HepG2 (cell line): ENCODE measurements around the gene SNAPC4. TPM values are rescaled to one million over a fixed set of nuclear protein-coding genes. Genes with fewer than 3 reads are reported as not detected.

Source experiments
- ARHGAP35 ChIP-seq: sonication (generic); formaldehyde crosslinking; IDR thresholded peaks from 2 replicates; pipeline ENCODE4 v1.9.0; 2022; ENCODE audit warnings: mild to moderate bottlenecking, inconsistent platforms, moderate library complexity, missing genetic modification reagents, borderline replicate concordance
- FOXK2 ChIP-seq: fragments of 450-650 bp; IDR thresholded peaks from 2 replicates; pipeline ENCODE4 v1.6.1; 2016
- JUND ChIP-seq: sonication (generic); formaldehyde crosslinking; IDR thresholded peaks from 2 replicates; pipeline ENCODE4 v1.8.0; 2022; ENCODE audit warnings: mild to moderate bottlenecking, missing genetic modification reagents
- NAIF1 ChIP-seq: sonication (generic); formaldehyde crosslinking; IDR thresholded peaks from 2 replicates; pipeline ENCODE4 v1.5.0; 2020; ENCODE audit warnings: mild to moderate bottlenecking, missing genetic modification reagents, borderline replicate concordance
- NFYB ChIP-seq: sonication (generic); formaldehyde crosslinking; IDR thresholded peaks from 2 replicates; pipeline ENCODE4 v1.4.0; 2020; ENCODE audit warnings: missing genetic modification reagents
- NR1H2 ChIP-seq: sonication (generic); formaldehyde crosslinking; IDR thresholded peaks from 2 replicates; pipeline ENCODE4 v1.8.1; 2022; ENCODE audit warnings: low read depth, missing genetic modification reagents, borderline replicate concordance
- NR2F1 ChIP-seq, 2 experiments: fragments of 450-650 bp in 1 of 2; formaldehyde crosslinking in 1 of 2; IDR thresholded peaks; 2 replicates each; pipeline versions ENCODE4 v1.5.0 to v1.6.1; 2016 to 2020; ENCODE audit warnings: mild to moderate bottlenecking in 1 of 2, missing compliant biosample characterization in 1 of 2, missing genetic modification reagents in 1 of 2, moderate library complexity in 1 of 2
- PHF5A ChIP-seq: IDR thresholded peaks from one replicate; pipeline ENCODE4 v1.6.1; 2018; ENCODE audit warnings: low read depth, missing genetic modification reagents; ENCODE audit not compliant: unreplicated experiment
- RELA ChIP-seq: sonication (generic); formaldehyde crosslinking; IDR thresholded peaks from 2 replicates; pipeline ENCODE4 v1.4.0; 2020; ENCODE audit warnings: missing genetic modification reagents
- SMARCC2 ChIP-seq: fragments of 450-650 bp; IDR thresholded peaks from 2 replicates; pipeline ENCODE4 v1.6.1; 2017; ENCODE audit warnings: antibody characterized with exemption, mild to moderate bottlenecking
- ZBTB34 ChIP-seq: sonication (generic); formaldehyde crosslinking; IDR thresholded peaks from 2 replicates; pipeline ENCODE4 v1.8.0; 2022; ENCODE audit warnings: mild to moderate bottlenecking, missing genetic modification reagents
- ZBTB7A ChIP-seq: sonication (generic); formaldehyde crosslinking; IDR thresholded peaks from 2 replicates; pipeline ENCODE4 v1.8.0; 2022; ENCODE audit warnings: mild to moderate bottlenecking, missing genetic modification reagents
- ZMYM3 ChIP-seq: sonication (generic); formaldehyde crosslinking; IDR thresholded peaks from 2 replicates; pipeline ENCODE4 v1.5.1; 2020; ENCODE audit warnings: mild to moderate bottlenecking, missing genetic modification reagents
- ZMYM4 ChIP-seq: sonication (generic); formaldehyde crosslinking; IDR thresholded peaks from 2 replicates; pipeline ENCODE4 v1.8.1; 2023; ENCODE audit warnings: mild to moderate bottlenecking, missing genetic modification reagents
- ZNF724P ChIP-seq: sonication (generic); formaldehyde crosslinking; IDR thresholded peaks from 2 replicates; pipeline ENCODE4 v1.8.0; 2022; ENCODE audit warnings: missing genetic modification reagents, borderline replicate concordance
- ZNF780A ChIP-seq: sonication (generic); formaldehyde crosslinking; IDR thresholded peaks from 2 replicates; pipeline ENCODE4 v1.8.0; 2022; ENCODE audit warnings: mild to moderate bottlenecking, missing genetic modification reagents, moderate library complexity
- ZNF839 ChIP-seq: sonication (generic); formaldehyde crosslinking; IDR thresholded peaks from 2 replicates; pipeline ENCODE4 v1.4.0; 2020; ENCODE audit warnings: missing genetic modification reagents, mild to moderate bottlenecking, borderline replicate concordance
- polyA plus RNA-seq, 8 experiments: library from polyadenylated mRNA; depleted of rRNA in 3 of 8; stranded (reverse) in 7 of 8; unstranded in 1 of 8; fragments of >200 nt; fragmentation: Illumina TruSeq in 4 of 8; extraction: Trizol in 4 of 8; gene quantifications; 2 replicates each; pipeline versions ENCODE4 v1.2.1 to v1.2.3, GENCODE V29; 2011 to 2016; ENCODE audit warnings: low read depth in 4 of 8, missing spikeins in 1 of 8, mixed read lengths in 1 of 8; ENCODE audit not compliant: insufficient read depth in 1 of 8
- total RNA-seq, 5 experiments: library from RNA; depleted of rRNA; stranded (reverse); fragments of >200 nt; fragmentation: Illumina TruSeq; extraction: Trizol; gene quantifications; 2 replicates each; pipeline ENCODE4 v1.2.3, GENCODE V29; 2016; ENCODE audit warnings: low read depth in 1 of 5
- TF ChIP-seq, protein P1 (sequence below): sonication (generic); formaldehyde crosslinking; IDR thresholded peaks from 2 replicates; pipeline ENCODE4 v1.5.0; 2020; ENCODE audit warnings: mild to moderate bottlenecking, missing genetic modification reagents, borderline replicate concordance

SNAPC4 gene
- total and polyA plus RNA-seq, 2 of the 13 experiments (the other 11 are each of a cell fraction or from before 2014, with no cell fraction given), result 2.0 to 6.0 TPM

- TF ChIP-seq NR2F1 (CRISPR knock-in tag; IDR thresholded peaks at IDR 0.05) (no peak), SMARCC2 (no peak), ARHGAP35 (peak; percentile 67; the same call in 1 of the 2 replicates), RELA (CRISPR knock-in tag) (no peak), NR1H2 (CRISPR knock-in tag) (no peak), ZBTB7A (0 out of 2 replicates have a peak, but pooled peaks have one; percentile 45), NAIF1 (CRISPR knock-in tag) (no peak), ZNF780A (CRISPR knock-in tag) (peak; percentile 93; the same call in 1 of the 2 replicates), ZMYM3 (CRISPR knock-in tag) (no peak), ZNF839 (CRISPR knock-in tag) (no peak), ZBTB34 (0 out of 2 replicates have a peak, but pooled peaks have one; percentile 54), ZMYM4 (CRISPR knock-in tag) (peak; percentile 69; the same call in 1 of the 2 replicates), FOXK2 (no peak), JUND (CRISPR knock-in tag) (0 out of 2 replicates have a peak, but pooled peaks have one; percentile 73), ZNF724P (CRISPR knock-in tag) (peak; percentile 93), PHF5A (CRISPR knock-in tag) (no peak), NFYB (CRISPR knock-in tag) (no peak)
- TF ChIP-seq, protein P1, sequence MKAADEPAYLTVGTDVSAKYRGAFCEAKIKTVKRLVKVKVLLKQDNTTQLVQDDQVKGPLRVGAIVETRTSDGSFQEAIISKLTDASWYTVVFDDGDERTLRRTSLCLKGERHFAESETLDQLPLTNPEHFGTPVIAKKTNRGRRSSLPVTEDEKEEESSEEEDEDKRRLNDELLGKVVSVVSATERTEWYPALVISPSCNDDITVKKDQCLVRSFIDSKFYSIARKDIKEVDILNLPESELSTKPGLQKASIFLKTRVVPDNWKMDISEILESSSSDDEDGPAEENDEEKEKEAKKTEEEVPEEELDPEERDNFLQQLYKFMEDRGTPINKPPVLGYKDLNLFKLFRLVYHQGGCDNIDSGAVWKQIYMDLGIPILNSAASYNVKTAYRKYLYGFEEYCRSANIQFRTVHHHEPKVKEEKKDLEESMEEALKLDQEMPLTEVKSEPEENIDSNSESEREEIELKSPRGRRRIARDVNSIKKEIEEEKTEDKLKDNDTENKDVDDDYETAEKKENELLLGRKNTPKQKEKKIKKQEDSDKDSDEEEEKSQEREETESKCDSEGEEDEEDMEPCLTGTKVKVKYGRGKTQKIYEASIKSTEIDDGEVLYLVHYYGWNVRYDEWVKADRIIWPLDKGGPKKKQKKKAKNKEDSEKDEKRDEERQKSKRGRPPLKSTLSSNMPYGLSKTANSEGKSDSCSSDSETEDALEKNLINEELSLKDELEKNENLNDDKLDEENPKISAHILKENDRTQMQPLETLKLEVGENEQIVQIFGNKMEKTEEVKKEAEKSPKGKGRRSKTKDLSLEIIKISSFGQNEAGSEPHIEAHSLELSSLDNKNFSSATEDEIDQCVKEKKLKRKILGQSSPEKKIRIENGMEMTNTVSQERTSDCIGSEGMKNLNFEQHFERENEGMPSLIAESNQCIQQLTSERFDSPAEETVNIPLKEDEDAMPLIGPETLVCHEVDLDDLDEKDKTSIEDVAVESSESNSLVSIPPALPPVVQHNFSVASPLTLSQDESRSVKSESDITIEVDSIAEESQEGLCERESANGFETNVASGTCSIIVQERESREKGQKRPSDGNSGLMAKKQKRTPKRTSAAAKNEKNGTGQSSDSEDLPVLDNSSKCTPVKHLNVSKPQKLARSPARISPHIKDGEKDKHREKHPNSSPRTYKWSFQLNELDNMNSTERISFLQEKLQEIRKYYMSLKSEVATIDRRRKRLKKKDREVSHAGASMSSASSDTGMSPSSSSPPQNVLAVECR (CRISPR knock-in tag), result peak; percentile 93
Observed at GRCh38 chr9:136363106-136363948, 36.6 kb downstream of the SNAPC4 start, which contains the start of gene DNLZ (continued).
